HG02884 (cell line): ENCODE measurements around the gene VPS39.

Source experiments
- ATAC-seq: cut with Tn5 transposase; IDR thresholded peaks from one replicate; pipeline ENCODE4 v1.9.1; 2021; ENCODE audit warnings: mild to moderate bottlenecking, moderate library complexity; ENCODE audit not compliant: unreplicated experiment

The VPS39 gene

DNA sequence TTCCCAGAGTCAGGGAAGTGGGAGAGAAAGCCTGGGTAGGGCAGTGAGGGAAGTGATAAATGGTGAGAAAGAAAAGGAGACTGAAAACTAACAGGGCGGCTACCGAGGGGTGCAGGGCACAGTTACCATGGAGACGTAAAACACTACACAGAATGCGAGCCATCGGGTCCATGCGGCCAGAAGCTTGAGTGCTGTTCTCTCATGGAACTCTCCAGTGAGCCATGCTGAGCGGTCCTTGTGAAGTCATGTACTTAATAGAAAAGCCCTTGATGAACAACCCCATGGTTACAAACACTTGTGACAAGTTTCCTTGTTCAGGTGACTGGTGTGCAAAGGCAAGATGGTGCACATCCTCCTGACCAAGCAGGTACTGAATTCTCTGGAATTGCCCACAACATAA lies 48.0 kb downstream of the VPS39 start:
- no peak for ATAC-seq

- ATAC-seq, result no peak
Measured at GRCh38 chr15:42159381-42160015, 48.6 kb downstream of the VPS39 start.

- ATAC-seq, result no peak
Measured at GRCh38 chr15:42158941-42159340, 49.2 kb downstream of the VPS39 start.

DNA sequence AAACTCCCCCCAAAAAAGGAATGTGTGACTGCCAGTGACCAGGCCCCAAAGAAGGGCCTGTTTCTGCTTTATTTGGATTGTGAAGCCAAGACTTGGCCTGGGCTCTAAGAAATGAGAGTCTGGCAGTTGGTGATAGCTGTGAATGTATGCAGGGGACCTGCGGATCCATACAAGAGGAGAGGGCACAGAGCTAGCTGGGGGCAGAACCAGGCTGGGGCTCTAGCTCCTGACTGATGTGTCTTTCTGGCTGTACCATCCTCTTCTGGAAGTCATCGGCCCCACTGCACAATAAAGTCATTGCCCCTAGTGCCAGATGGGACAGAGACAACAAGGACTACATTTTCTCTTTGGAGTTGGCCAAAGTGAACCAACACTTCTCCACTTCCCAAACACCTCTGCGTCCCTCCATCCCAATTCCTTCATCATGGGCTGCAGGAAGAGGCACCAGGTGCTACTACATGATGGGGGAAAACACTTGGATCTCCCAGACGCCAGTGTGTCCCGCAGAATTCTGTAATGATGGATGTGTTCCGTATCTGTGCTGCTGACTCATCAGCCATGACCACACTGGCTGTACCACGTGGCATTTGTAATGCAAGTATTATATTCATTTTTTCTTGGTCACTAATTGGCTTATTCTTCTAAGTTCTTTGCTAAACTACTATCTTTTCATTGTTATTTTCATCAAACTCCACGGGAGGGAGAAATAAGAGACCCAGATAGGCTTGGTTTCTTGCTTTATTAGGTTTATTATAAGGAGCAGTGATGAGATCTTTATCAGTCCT lies 49.9 kb downstream of the VPS39 start:
- ATAC-seq, result no peak

DNA sequence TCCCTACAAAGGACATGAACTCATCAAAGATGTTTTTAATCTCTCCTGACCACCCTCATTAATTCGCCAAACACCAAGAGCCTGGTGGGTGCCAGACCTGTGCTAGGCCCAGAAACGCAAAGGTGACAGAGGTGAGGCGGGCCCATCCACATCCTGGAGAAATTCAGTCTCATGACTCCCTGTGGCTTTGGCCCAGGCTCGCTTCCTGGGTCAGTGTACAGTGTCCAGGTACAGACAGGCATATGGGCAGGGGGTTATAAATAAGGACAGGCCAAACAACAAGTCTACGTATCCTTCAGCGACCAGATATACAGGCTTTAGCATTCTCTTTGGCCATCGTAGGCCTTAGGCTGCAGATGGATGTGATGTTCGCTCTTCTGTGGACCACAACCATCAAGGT lies 50.7 kb downstream of the VPS39 start:
- ATAC-seq, result no peak

- no peak for ATAC-seq
Measured at GRCh38 chr15:42156243-42156922, 51.7 kb downstream of the VPS39 start, which contains the start of gene PLA2G4F. Gene PLA2G4F (minus strand): TSS chr15:42156636. CDS start chr15:42156549, 87 bp downstream.

DNA sequence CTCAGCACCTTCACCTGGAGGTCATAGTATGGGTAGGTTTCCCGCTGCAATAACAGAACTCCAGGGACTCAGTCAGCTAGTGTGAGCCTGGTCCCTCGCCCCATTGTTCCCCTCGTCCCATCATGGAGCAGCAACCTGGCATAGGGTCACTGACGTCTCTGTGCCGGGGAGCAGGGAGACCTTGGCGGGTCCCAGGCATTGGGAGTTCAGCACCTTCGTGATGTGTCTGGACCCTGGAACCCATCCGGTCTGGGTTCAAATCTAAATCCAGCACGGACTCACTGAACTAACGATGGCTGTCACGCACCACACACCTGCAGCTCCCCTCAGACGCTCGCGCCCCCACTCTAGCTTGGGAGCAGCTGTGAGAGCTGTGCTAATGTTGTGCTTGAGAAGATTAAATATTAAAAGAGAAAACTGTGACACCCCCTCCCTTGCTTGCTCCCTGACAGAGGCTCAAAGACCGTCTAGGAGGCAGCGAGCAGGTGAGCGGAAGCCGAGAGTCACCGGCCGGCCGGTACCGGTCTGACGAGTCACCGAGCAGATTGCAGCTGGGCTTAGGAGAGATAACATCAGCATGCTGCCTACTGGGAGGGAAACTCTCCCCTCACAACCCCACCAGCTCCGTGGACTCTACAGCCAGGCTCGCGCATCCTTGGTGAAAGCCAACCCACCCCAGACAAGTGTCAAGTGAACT lies 52.4 kb downstream of the VPS39 start:
- ATAC-seq, result no peak

DNA sequence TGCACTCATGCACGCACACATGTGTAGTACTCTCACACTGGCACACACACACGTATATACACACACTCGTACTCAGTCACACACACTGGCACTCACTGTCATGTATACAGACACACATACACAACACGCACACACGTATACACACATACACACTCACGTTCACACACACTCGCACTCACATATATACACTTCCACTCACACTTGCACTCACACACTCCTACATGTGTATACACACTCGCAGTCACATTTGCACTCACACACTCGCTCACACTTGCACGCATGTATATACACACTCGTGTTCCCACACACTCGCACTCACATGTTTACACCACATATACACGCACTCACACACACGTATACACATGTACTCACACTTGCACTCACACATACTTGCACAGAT lies 53.1 kb downstream of the VPS39 start:
- ATAC-seq, result no peak

DNA sequence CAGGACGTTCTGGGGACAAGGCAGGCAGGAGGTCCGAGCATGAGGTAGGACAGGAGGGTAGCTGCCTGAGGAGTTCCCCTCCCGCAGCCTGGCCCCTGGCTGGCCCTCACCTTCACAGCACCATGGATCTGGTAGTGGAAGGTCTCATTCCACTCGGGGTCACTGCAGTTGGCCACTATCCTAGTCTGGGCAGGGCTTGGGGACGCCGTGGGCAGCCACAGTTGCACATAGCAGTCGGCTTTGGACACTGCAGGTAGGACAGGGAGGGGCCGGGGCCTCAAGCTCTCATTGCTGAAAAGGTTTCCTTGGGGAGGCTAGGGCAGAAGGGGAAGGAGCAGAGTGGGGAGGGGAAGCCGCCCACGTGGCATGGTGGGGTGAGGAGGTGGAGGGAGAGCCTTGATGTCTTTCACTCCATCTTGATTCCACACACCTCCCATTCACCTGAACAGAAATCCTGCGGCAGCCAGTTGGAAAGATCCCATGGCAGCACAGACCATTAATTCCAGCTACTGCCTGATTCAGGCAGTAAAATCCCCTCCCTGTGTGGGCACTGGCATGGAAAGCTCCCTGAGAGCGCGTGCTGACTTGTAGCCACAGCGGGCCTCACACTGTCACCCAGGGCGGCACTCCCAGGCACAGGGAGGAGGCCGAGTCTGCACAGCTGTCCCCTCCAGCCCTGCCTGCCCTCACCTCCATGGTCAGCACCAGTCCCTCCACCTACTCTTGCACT lies 53.7 kb downstream of the VPS39 start:
- ATAC-seq, result no peak

- no peak for ATAC-seq
Measured at GRCh38 chr15:42153874-42154211, 54.3 kb downstream of the VPS39 start.

- ATAC-seq, result no peak
Measured at GRCh38 chr15:42152921-42153698, 55.0 kb downstream of the VPS39 start.

DNA sequence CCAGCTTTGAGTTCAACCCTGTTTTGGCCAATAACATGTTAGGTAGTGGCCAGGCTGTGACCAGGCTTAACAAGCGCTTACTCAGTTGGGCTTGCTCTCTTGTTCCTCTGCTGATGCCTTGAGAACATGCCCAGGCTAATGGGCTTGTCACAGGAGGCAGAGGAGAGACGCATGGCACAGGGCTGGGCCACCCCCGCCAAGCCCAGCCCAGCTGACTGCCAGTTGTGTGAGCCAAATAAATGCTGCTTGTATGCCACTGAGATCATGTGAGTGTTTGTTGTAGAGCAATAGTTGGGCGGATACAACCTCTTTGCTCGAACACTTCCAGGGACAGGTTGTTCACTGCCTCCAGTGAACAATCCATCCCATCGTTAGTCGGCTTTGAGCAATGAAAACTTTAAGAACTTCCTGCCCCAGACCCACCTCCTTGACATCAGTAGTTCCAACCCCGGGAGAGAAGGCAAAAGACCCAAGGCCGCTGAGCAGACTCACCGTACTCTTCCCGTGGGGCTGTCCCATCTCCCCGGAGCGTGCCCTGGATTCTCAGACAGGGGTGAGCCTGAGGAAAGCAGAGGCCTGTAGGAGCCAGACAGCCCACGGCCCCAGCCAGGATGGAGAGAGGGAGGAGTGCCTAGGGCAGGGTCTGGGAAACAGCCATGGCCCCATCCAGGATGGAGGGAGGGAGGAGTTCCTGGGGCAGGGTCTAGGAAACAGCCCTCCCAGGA lies 55.7 kb downstream of the VPS39 start:
- ATAC-seq, result no peak

DNA sequence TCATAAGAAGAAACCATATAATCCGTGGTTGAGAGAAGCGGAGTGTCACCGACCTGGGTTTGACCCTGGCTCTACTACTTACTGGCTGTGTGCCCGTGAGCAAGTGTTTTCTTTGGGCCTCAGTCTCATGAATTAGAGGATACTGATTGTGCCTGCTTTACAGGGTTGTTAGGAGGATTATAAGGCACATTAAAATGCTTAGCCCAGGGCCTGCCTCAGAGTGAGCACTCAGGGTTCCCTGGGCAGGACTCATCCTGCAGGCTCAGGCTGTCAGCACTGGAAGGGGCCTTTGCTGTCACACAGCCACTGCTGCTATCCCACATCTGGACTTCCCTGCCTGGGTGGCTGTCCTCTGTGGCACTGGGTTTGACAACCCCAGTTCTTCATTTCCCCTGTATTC lies 56.4 kb downstream of the VPS39 start:
- no peak for ATAC-seq

- no peak for ATAC-seq
Measured at GRCh38 chr15:42151141-42151561, 57.0 kb downstream of the VPS39 start.

DNA sequence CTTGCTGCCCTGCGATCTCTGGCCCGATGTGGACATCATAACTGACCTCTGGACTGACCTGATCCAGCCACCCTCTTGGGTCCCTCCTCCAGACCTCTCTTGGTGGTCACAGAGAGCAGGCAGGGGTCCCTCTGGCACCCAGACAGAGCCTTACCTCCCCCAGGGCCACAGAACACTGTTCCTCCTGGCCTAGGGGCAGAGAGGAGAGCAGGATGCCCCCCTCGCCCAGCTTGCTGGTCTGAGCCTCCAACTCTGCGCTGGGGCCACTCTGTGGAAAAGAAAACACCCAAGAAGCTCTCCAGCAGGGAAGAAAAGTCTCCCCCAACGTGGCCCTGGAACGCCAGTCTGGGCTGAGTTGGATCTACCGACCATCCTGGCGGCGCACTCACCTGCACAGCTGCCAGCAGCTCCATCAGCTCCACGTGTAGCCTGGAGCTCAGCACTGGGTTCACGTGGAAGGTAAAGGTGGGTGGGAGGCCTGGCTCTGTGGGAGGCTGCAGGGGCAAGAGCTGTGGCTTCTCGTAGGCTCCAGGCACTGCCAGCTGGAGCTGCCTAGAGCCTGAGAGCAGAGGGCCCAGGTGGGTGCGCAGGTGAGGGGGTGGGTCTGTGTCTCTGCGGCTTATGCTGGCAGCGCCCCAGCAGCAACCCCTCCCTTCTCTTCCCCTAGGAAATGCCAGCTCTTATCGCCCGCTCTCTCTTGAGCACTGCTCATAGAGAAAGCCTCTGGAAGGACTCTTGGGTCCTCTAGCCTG lies 57.7 kb downstream of the VPS39 start:
- no peak for ATAC-seq

DNA sequence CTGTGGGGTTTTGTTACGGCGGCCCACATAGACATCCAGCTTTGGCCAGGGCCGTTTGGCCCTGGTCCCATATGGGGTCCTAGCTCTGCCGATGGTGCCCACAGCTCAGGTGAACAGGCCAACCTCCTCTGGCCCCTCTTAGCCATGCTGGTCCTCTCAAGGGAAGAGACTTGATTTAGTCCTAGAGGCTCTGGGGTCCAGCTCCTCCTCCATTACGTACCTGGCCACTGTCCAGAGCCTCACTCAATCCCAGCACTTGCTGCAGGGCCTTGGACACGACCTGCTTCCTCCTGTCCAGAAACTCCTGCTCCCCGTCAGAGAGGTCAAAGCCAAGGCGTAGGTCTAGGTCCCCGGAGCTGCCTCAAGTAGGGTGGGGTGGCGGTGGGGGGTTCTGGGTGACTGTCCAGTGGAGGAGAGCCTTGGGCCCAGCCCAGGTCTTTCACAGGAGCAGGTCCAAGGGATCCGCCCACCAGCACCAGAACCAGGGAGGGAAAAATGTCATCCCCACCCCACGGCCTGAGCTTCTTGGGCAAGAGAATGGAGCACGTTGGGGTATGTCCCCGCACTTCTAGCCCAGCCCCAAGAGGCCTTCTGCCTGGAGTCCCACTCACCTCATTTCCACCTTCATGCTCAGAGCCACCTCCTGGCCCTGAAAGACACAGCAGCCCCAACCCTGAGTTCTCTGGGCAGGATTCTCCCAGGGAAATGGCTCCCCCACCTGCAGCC lies 58.4 kb downstream of the VPS39 start:
- ATAC-seq, result no peak

GRCh38 chr15:42148808-42149492 lies 59.2 kb downstream of the VPS39 start:
- no peak for ATAC-seq

- no peak for ATAC-seq
Measured at GRCh38 chr15:42147431-42147735, 60.7 kb downstream of the VPS39 start.
